HG02588 (cell line): ENCODE data around the gene IL12B.
"Not testable (repeated sequence)": the region's sequence is repeated elsewhere in the genome, so short reads cannot be mapped to it uniquely, and the experiment has no call there.

Experiments used
- ATAC-seq: cut with Tn5 transposase; IDR thresholded peaks from one replicate; pipeline ENCODE4 v1.9.1; 2021; ENCODE audit warnings: mild to moderate bottlenecking, moderate library complexity; ENCODE audit not compliant: unreplicated experiment

Gene IL12B

DNA sequence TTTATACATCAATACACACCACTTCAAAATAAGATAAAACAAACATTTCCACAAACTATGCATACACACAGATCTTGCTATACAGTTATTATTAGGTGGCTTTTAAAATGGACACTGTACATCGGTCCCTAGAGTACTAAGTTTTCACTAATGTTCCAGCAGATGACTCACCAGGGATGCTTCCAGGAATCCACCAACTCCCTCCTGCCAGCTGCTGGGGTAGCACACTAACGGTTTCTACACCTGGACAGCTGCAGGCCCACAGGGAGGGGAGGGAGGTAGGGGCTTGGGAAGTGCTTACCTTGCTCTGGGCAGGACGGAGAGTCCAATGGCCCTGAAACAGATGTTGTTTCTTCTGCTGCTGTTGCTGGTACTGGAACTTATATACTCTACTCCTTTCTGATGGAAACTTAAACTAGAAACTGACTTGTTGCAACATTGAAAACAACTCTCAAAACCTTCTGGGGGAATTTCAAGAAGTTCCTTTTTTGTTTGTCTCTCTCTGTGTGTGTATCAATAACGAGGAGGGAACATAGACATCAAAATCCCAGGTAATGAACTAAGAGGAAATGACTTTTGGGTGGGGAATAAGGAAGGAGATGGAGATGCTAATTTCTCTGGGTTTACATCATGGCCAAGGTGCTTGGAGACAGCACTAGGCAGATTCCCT lies at the start of gene IL12B:
Gene IL12B (minus strand): TSS at position 357 of the 670 bp plus-strand sequence. CDS start 3,705 bp downstream, outside the sequence.
- no peak for ATAC-seq

DNA sequence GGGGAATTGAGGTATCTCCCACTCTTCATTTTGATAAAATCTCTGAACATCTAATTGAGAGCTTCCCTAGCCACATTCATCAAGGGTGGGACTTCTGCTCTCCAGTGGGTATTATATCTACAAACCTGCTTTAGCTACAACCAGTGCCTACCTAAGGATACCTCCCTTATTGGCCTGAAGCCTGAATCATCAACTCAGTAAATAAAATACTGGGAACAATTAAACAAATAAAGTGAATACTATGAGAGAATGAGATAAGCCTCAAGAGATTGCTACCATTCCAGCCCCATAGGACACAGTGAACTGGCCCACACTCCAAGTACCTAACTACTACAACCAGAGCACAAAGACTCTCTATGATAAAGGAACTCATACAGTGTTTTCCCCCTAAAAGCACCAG lies 47.4 kb upstream of the IL12B start:
- no peak for ATAC-seq

DNA sequence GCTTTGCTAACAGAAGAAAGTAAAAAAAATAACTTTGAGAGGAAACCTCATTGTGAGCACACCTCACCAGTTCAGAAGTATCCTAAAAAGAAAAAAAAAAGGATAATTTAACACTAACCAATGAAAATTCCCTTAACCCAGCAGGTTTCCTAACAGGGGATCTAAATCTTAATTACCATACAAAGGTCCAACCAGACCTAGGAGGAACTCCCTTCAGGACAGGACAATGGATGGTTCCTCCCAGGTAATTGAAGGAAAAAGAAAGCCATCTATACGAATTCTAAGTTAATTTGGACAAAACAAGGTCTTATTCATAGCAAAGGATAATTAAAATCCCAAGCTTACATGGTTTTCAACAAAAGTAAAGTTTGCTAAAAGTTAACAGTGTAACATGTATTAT lies 37.6 kb upstream of the IL12B start:
- ATAC-seq, result not testable (repeated sequence)

DNA sequence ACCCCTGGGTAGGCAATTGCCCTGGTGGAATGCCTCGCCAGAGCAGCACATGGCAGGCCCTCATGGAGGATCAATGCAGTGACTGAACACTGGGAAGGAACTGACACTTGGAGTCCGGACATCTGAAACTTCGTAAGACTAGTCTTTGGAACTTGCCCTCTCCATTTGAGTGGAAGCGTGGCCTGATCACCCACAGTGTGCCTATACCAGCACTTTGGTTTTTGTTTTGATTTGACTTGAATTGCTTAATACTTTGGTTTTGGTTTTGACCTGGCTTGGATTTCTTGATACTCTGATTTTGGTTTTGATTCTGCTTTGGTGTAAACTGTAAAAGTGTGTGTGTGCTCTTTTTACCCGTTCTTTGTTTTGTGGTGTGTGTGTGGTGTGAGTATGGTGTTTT lies 36.5 kb upstream of the IL12B start:
- not testable (repeated sequence) for ATAC-seq

DNA sequence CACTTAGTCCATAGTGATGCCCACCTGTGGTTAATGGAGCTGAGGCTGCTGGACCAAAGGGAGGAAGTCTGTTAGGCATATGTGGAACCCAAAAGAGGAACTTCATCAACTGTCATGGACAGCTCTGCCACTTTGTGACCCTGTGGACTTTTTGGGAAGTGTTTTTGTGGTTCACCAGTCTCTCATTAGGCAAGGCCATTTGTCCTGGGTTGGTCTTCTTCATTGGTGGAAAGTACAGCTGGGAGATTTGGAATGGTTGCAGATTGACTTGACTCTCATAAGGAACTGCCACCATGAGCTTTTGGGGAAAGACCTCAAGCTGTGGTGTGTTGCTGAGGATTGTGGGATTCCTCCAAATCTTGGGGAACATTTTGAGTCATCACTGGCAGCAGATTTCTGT lies 31.9 kb upstream of the IL12B start:
- no peak for ATAC-seq

DNA sequence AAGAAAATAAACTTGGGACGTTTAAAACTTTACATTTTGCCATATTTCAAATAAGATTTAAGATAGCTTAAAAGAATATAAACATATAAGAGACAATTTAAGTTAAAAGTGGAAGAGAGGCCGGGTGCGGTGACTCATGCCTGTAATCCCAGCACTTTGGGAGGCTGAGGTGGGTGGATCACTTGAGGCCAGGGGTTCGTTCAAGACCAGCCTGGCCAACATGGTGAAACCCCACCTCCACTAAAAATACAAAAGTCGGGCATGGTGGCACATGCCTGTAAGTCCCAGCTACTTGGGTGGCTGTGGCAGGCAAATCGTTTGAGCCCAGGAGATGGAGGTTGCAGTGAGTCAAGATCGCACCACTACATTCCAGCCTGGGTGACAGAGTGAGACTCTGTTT lies 29.6 kb upstream of the IL12B start:
- not testable (repeated sequence) for ATAC-seq

DNA sequence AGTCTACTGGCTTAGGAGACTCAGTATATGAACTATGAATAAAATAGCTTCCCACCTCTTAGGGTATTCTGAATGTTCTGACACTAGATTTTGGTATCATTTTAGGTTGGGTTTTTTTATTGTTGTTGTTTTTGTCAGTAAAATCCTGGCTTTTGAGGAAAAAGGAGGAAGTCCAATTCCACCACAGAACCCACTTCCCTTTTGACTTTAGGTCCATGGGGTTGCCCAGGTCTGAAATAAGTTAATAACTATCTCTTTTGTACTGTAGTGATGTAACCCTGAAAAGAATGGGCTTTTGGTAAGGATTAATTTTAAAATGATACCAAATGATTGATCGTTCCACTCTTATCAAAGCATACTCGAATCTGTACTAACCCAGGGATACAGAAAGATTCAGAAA lies 29.1 kb upstream of the IL12B start:
- ATAC-seq, result no peak

DNA sequence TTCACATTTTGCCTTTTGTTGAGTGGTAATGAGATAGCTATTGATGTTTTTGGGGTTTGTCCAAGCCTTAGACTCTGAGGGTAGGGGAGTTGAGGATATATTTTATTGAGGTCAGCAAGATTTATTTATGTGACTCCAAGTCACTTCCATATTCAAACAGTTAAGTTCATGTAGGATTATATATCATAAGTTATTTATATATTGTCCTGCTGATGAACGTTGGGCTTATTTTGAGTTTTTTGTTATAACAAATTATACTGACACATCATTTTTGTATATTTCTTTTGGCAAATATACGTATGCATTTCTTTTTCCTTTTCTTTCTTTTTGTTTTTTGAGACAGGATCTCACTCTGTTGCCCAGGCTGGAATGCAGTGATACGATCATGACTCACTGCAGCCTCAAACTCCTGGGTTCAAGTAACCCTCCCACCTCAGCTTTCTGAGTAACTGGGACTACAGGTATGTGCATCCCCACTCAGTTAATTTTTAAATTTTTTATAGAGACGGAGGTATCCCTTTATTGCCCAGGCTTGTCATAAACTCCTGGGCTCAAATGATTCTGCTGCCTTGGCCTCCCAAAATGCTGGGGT lies 23.5 kb upstream of the IL12B start:
- ATAC-seq, result no peak

DNA sequence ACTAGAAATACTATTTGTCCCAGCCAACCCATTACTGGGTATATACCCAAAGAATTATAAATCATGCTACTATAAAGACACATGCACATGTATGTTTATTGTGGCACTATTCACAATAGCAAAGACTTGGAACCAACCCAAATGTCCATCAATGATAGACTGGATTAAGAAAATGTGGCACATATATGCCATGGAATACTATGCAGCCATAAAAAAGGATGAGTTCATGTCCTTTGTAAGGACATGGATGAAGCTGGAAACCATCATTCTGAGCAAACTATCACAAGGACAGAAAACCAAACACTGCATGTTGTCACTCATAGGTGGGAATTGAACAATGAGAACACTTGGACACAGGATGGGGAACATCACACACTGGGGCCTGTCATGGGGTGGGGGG lies 20.4 kb upstream of the IL12B start:
- ATAC-seq, result not testable (repeated sequence)

DNA sequence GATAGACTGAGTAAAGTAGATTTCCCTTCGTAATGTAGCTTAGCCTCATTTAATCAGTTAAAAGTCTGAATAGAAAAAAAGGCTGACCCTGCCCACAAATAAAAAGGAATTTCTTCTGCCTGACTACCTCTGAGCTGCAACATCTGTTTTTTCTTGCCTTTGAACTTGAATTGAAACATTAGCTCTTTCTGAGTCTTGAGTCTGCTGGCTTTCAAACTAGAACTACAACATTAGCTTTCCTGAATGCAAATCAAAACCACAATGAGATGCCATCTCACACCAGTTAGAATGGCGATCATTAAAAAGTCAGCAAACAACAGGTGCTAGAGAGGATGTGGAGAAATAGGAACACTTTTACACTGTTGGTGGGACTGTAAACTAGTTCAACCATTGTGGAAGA lies 19.9 kb upstream of the IL12B start:
- not testable (repeated sequence) for ATAC-seq

DNA sequence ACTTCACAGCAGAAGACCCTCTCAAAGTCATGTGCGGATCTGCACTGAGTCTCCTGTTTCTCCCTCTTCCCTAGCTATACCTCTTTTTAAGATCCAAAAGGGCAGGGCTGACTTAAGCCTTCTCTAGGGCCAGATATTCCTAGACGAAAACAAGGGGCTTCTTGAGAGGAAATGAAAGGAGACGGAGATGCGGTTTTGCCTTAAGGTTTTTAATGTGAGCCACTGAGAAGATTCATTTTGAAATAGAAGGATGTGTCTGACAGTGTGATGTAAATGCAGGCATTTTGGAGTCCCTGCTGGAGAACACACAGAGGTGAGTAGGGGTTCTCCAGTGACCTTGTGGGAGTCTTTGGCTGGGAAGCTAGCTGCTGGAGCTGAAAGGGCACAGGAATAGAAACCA lies 15.6 kb upstream of the IL12B start:
- no peak for ATAC-seq

DNA sequence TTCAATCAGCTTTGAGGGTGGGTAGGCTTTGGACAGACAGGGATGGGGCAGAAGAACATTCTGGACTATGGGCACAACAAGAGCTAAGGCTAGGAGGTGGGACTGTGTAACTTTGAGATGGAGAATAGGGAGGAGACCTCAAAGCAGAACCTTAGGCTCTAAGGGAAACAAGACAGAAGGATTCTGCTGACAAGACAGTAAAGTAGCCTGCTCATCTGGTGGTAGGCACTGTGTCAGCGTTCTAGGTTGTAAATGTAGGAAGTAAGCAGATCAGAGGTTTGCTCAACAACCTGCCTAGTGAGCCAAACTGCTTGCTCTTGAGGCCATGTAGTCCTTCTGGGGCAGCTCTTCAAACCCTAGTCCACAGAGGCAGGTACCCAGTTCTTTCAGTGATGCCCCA lies 15.0 kb upstream of the IL12B start:
- no peak for ATAC-seq

DNA sequence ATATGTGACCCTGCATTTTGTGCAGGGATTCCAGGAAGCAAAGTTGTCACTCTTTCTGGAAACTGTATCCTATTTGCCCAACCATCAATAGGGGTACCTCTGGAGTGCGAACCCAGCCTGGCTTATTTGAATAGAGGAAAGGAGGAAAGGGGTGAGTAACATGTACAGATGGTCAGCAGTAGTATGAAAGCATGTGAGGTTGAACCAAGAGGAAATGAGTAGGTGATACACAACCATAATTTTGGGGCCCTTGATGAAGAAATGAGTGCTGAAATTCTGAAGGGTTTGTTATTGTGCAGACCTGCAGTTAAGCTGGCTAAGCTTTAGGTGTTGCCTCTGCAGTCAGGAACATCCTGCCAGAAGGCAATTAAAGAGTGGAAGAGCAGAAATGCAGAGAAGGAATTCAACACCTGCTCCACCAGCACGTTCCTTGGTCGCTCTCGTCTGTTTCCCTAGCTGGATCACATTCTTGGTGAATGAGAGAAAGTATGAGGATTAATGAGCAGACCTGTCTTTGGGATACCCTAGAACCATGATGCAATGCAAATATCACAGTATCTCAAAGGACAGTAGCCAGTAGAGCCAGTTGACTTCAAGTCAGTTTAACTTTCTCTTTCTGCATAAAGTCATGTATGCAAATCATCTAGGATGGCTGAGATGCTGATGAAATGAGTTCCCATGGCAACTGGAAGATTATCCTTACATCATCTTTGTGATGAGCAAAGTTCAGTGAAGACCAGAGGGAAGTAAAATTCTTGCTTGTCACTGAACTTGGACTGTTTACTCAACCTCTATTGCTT lies 13.2 kb upstream of the IL12B start:
- ATAC-seq, result no peak

DNA sequence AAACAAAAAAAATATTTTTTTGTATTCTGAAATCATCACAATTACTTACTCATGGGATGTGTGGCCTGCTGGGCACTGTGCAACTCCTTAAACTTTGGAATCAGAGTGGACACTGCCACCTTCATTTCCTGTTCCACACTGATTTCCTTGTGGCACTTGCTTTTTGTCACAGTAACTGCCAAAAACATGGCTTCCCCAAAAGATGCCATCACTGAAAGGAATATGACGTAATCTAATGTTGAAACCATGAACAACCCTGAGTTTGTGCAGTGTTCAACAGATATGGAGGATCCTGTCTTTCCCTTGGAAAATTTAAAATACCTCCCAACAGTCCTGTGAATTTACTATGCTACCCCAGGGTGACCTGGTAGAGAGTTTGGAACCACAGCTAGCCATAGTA lies 12.6 kb upstream of the IL12B start:
- ATAC-seq, result no peak

DNA sequence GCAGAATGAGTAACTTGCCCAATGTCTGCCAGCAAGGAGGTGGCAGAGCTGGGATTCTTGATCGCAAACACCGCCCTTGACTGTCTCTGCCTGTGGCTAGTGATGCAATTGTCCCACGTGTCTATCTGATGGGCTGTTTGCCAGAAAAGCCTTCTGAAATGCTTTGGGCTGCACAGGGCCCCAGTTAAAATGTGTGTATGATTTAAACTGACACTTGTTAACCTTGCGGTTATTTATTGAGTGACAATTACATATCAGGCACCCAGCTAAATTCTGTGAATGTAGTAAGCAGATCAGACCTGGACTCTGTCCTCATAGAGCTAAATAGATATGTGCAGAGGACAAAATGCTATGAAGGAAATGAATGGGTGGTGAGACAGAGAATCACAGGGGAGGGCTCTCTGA lies 11.6 kb upstream of the IL12B start:
- ATAC-seq, result no peak

DNA sequence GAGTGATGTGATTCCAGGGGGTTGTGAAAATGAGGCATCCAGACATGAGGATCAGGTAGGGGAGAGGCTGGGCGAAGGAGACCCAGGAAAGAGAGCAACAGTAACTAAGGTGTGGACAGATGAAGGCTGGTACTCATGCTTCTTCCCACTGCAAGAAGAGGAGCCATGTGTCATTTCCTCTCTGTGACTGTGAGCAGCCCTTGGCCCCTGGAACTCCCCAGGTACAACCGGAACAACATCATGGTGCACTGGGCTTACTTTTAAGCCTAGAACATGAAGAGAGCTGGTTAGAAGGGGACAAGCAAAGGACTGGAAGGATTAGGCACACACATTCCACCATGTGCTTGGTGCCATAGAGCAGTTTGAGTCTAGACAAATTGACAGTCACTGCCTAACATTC lies 10.9 kb upstream of the IL12B start:
- no peak for ATAC-seq

DNA sequence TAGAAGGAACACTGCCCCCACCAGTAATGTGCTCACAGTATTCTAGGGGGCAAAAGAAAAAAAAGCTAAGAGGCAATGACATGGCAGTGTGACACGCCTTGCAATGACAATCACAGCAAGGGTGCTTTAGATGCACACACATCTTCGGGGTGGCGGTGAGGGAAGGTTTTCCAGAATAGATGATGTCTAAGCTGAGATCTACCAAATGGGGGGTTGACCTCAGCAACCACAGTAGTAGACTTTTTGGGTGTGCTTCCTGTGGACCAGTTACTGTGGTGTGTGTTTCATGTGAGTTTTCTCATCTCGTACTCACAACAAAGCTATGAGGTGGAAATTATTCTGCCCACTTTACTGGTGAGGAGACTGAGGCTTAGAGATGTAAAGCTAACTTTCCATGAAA lies 10.2 kb upstream of the IL12B start:
- ATAC-seq, result no peak

DNA sequence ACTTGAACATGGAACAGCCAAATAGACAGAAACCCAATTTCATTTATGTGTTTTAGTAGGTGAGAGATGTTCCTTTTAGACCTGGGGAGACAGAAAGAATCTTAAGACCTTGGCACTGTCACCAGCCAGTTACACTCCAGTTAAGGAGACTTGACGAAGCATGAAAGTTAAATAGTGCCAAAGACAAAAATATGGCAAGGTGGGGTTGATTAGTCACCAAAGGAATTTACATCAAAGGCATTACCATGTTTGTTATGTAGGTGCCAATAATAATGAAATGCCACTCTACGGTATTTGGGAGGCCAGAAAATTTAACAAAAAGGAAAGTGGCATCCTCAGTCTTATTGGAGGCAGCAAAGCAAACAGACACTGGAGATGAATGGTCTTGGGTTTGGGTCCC lies 9.2 kb upstream of the IL12B start:
- ATAC-seq, result no peak

DNA sequence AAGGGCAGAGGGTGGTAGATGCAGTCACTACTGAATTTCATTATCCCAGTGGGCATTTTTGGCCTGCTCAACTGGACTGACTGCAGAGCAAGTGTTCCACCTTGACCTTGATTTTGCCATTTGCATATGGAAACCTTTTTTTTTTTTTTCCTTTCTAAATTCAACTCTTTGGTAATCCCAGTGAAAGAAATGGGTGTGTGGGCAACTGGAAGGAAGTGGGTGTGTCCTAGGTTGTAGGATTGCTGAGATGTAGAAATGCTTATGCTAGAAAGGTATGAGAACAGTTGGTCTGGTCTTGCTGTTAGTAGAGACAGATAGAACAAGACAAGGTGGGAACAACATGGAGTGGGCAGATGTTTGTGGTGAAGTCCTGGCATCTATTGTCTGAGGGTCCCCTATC lies 7.8 kb upstream of the IL12B start:
- no peak for ATAC-seq

DNA sequence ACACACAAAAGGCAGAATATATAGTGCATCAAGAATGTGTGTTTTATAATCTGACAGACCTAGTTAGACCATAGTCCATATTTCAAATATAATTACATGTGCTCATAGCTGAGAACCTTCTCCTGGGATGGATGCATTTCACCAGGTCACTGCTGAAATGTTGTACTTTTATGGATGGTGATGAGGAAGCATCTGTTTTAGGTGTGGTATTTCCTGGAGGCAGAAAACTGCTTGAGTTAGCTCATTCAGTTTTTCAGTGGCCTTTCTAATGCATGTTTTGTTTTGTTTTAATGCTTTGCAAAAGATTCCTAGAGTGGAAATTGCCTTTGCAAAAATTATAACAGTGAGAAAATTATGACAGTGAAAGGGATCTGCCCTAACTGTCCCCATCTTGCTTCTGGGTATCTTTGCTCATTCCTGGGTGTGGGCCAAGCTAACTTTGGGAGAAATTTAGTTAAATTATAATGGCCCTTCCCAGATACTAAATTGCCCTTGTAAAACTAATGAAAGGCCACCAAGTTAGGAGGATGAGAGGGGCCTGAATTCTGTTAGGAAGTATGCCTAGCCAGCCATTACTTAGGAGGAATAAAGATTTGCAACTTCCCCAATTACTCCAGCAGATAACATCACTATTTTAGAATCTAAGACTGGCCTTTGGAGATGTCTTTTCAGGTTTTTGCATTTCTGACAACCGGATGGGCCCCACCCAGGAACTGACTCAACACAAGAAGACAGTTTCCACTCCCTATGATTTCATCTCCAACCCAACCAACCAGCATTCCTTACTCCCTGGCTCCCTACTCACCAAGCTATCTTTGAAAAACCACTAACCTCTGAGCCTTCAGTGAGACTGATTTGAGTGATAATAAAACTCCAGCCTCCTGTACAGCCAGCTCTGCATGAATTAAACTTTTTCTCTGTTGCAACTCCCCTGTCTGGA lies 7.0 kb upstream of the IL12B start:
- no peak for ATAC-seq

DNA sequence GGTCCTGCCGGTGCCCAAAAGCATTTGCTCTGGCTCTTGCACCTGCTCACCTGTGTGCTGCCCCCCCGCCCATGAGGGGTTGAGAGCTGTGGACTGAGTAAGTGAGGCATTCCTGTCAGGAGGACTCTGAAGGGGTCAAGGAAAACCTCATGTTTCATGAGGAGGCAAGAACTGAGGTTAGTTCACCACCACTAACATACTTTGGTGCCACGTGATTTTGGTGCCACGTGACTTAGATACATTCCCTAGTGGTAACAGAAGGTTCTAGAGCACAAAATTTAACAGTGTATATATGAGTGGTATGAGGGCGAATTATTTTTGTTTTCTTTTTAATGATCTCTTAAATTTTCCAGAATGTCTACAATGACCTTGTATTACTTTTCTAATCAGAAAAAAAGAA lies 6.3 kb upstream of the IL12B start:
- no peak for ATAC-seq
